Measurements from ENCODE around the gene ABCG5. TPM values are rescaled to one million over a fixed set of nuclear protein-coding genes. Genes with fewer than 3 reads are reported as not detected.

ABCG5 gene
- total and polyA plus RNA-seq, 2 experiments from 2014 or later: 5.4 TPM

DNA sequence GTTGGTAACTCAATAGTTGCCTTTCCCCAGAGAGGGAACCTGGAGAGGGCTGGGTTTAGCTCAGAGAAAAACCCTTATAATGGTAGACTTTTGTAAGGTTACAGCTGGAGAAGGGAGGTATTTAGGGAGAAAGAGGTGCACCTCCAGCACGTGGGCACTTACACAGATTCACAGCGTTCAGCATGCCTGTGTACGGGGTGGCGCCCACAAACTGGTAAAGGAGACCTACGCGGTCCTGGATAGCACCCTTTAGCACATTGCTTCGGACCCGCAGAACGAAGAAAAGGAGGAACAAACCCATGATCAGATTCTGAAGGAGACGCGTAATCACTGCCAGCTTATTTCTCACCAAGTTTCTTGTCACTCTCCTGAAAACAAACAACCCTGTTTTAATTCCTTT, 14.9 kb downstream of the ABCG5 start:
- Histone ChIP-seq H3K79me2 (no peaks in the 10 kb centered on the region), H3K4me2 (no peak overlapping the region), H3K9me2 (replicated peaks; ENCODE audit: insufficient read depth) (no peaks in the 10 kb centered on the region), H4K20me1 (ENCODE audit: insufficient read depth, poor library complexity, severe bottlenecking) (no peaks in the 10 kb centered on the region), H3K4me1 (ENCODE audit: insufficient read depth) (no peaks in the 10 kb centered on the region), H3K27me3 (no peaks in the 10 kb centered on the region), H3K9me3 (ENCODE audit: low read depth) (no peaks in the 10 kb centered on the region), H2AFZ (no peak overlapping the region), H3K36me3 (replicated peaks; ENCODE audit: insufficient read depth, low read depth) (no peaks in the 10 kb centered on the region), H3K4me3 (no peak overlapping the region), H3K27ac (no peak overlapping the region)
- TF ChIP-seq EZH2phosphoT487 (IDR thresholded peaks at IDR 0.05; ENCODE audit: low read depth, severe bottlenecking, unreplicated experiment): no peak
- no peak for TF ChIP-seq EZH2 (IDR thresholded peaks at IDR 0.05; ENCODE audit: borderline replicate concordance)
- TF ChIP-seq, protein P1, sequence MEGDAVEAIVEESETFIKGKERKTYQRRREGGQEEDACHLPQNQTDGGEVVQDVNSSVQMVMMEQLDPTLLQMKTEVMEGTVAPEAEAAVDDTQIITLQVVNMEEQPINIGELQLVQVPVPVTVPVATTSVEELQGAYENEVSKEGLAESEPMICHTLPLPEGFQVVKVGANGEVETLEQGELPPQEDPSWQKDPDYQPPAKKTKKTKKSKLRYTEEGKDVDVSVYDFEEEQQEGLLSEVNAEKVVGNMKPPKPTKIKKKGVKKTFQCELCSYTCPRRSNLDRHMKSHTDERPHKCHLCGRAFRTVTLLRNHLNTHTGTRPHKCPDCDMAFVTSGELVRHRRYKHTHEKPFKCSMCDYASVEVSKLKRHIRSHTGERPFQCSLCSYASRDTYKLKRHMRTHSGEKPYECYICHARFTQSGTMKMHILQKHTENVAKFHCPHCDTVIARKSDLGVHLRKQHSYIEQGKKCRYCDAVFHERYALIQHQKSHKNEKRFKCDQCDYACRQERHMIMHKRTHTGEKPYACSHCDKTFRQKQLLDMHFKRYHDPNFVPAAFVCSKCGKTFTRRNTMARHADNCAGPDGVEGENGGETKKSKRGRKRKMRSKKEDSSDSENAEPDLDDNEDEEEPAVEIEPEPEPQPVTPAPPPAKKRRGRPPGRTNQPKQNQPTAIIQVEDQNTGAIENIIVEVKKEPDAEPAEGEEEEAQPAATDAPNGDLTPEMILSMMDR (IDR thresholded peaks at IDR 0.05; ENCODE audit: poor library complexity): no peak
- no peak for DNase-seq (ENCODE audit: low spot score)
- WGBS (ENCODE audit: low lambda C conversion rate, missing lambda C conversion rate): 88% methylated on average over 11 of the region's 11 CpGs

DNA sequence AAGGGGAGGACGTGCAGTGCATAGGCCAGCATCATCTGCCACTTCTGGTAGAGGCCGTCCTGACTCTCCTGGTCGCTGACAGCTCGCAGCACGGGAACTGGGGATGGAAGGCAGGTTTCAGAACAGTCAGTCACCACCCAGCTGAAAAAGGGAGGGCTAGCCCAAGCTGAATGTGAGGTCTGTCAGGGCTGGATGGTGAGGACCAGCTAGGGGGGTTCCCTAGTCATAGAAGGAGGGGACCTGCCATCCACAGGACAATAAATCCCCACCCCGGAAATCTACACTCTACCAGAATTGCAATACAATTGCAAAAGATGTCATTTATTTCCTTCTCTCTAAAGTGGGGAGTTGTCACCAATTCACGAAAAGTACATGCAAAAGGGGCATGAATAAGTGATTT, 15.8 kb downstream of the ABCG5 start:
- Histone ChIP-seq H3K9me3 (ENCODE audit: low read depth) (no peaks in the 10 kb centered on the region), H3K4me3 (no peak overlapping the region), H3K4me1 (ENCODE audit: insufficient read depth) (no peaks in the 10 kb centered on the region), H3K27me3 (no peaks in the 10 kb centered on the region), H3K79me2 (no peaks in the 10 kb centered on the region), H3K36me3 (replicated peaks; ENCODE audit: insufficient read depth, low read depth) (no peaks in the 10 kb centered on the region), H4K20me1 (ENCODE audit: insufficient read depth, poor library complexity, severe bottlenecking) (no peaks in the 10 kb centered on the region), H3K9me2 (replicated peaks; ENCODE audit: insufficient read depth) (no peaks in the 10 kb centered on the region), H2AFZ (no peak overlapping the region), H3K4me2 (no peak overlapping the region), H3K27ac (no peak overlapping the region)
- DNase-seq (ENCODE audit: low spot score): no peak
- WGBS (ENCODE audit: low lambda C conversion rate, missing lambda C conversion rate): 85% methylated on average over 7 of the region's 7 CpGs
- no peak for TF ChIP-seq EZH2phosphoT487 (IDR thresholded peaks at IDR 0.05; ENCODE audit: low read depth, severe bottlenecking, unreplicated experiment)
- TF ChIP-seq EZH2 (IDR thresholded peaks at IDR 0.05; ENCODE audit: borderline replicate concordance): no peak
- TF ChIP-seq, protein P1 (IDR thresholded peaks at IDR 0.05; ENCODE audit: poor library complexity): no peak

DNA sequence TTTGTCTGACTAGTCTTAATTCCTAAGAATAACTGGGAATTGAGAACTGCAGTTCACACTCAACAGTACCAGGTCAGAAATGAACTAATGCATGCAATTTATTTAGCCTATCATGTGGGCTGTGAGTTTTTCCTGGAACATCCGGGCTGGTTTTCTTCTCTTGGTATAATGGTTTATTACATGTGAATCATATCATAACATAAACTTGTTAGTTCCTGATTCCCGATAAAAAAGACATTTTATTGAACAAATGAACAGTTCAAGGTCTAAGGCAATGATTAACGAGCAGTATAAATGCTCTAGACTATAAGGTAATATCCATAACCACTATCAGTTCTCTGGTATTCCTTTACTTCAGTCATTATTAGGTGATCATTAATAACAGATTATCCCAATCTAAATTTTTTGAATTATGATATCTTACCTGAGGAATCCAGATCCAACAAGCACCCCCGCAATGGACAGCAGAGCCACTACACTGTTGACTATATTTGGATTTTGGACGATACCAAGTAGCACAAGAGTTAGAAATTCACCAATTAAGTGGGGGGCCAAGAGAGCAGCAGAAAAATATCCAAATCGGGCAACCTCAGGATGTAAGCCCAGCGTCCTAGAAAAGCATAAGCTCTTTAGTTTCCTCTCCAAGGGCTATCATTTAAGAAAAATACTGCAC, 19.0 kb downstream of the ABCG5 start:
- Histone ChIP-seq H3K27me3 (no peaks in the 10 kb centered on the region), H3K4me3 (no peak overlapping the region), H3K36me3 (replicated peaks; ENCODE audit: insufficient read depth, low read depth) (no peaks in the 10 kb centered on the region), H3K9me3 (ENCODE audit: low read depth) (no peaks in the 10 kb centered on the region), H3K4me2 (no peak overlapping the region), H2AFZ (no peak overlapping the region), H3K27ac (peak overlapping the region; percentile 49), H3K4me1 (ENCODE audit: insufficient read depth) (no peaks in the 10 kb centered on the region), H3K79me2 (no peaks in the 10 kb centered on the region), H4K20me1 (ENCODE audit: insufficient read depth, poor library complexity, severe bottlenecking) (no peaks in the 10 kb centered on the region), H3K9me2 (replicated peaks; ENCODE audit: insufficient read depth) (no peaks in the 10 kb centered on the region)
- TF ChIP-seq, protein P1 (IDR thresholded peaks at IDR 0.05; ENCODE audit: poor library complexity): no peak
- no peak for TF ChIP-seq EZH2phosphoT487 (IDR thresholded peaks at IDR 0.05; ENCODE audit: low read depth, severe bottlenecking, unreplicated experiment)
- TF ChIP-seq EZH2 (IDR thresholded peaks at IDR 0.05; ENCODE audit: borderline replicate concordance): no peak
- WGBS (ENCODE audit: low lambda C conversion rate, missing lambda C conversion rate): 90% methylated on average over 7 of the region's 7 CpGs
- DNase-seq (ENCODE audit: low spot score): no peak
